Neural progenitor cell (in vitro differentiated cells): ENCODE measurements around the gene PCSK6. TPM values are rescaled to one million over a fixed set of nuclear protein-coding genes. Genes with fewer than 3 reads are reported as not detected.
A peak's percentile ranks its signal among the peaks of the same experiment; 100 is the strongest.

Source experiments
- DNase-seq: peaks from one replicate; pipeline ENCODE4 v3.0.0-alpha.2; 2016; ENCODE audit warnings: low spot score
- H2AFZ ChIP-seq: fragments of 200-600 bp; sonication (generic); replicated peaks from 2 replicates; pipeline ENCODE4 v1.6.1; 2016; ENCODE audit warnings: antibody characterized with exemption
- H3F3A ChIP-seq: fragments of 200-600 bp; sonication (generic); 2 replicates; pipeline ENCODE4 v1.6.1; 2016; ENCODE audit warnings: antibody characterized with exemption, low read depth
- H3K27ac ChIP-seq: fragments of 200-600 bp; sonication (generic); 2 replicates; pipeline ENCODE4 v1.5.1; 2016; ENCODE audit warnings: mild to moderate bottlenecking
- H3K27me3 ChIP-seq: fragments of 200-600 bp; sonication (generic); 2 replicates; pipeline ENCODE4 v1.6.1; 2016; ENCODE audit warnings: mild to moderate bottlenecking, moderate library complexity
- H3K36me3 ChIP-seq: fragments of 200-600 bp; sonication (generic); 2 replicates; pipeline ENCODE4 v1.5.1; 2016
- H3K4me1 ChIP-seq: fragments of 200-600 bp; sonication (generic); 2 replicates; pipeline ENCODE4 v1.6.1; 2016; ENCODE audit warnings: mixed run types
- H3K4me2 ChIP-seq: fragments of 200-600 bp; sonication (generic); 2 replicates; pipeline ENCODE4 v1.6.1; 2016
- H3K4me3 ChIP-seq: fragments of 200-600 bp; sonication (generic); 2 replicates; pipeline ENCODE4 v1.5.1; 2016
- H3K79me2 ChIP-seq: fragments of 200-600 bp; sonication (generic); 2 replicates; pipeline ENCODE4 v1.6.1; 2016; ENCODE audit warnings: low read depth
- H3K9ac ChIP-seq: fragments of 200-600 bp; sonication (generic); 2 replicates; pipeline ENCODE4 v1.6.1; 2016
- H3K9me3 ChIP-seq: fragments of 200-600 bp; sonication (generic); 2 replicates; pipeline ENCODE4 v1.5.1; 2016; ENCODE audit warnings: low read depth
- H4K20me1 ChIP-seq: fragments of 200-600 bp; sonication (generic); 2 replicates; pipeline ENCODE4 v1.6.1; 2016; ENCODE audit warnings: low read depth
- H3K27ac Mint-ChIP-seq: 3 replicates; pipeline ENCODE4 v1.8.0; 2021; ENCODE audit warnings: mixed read lengths
- H3K27me3 Mint-ChIP-seq: 2 replicates; pipeline ENCODE4 v1.8.0; 2022; ENCODE audit warnings: low read depth, mild to moderate bottlenecking, inconsistent platforms, moderate library complexity, mixed read lengths; ENCODE audit not compliant: insufficient read depth
- H3K36me3 Mint-ChIP-seq: 3 replicates; pipeline ENCODE4 v1.8.0; 2021; ENCODE audit warnings: mixed read lengths
- H3K4me1 Mint-ChIP-seq: 3 replicates; pipeline ENCODE4 v1.8.0; 2021; ENCODE audit warnings: mixed read lengths
- H3K4me3 Mint-ChIP-seq: 3 replicates; pipeline ENCODE4 v1.8.0; 2021; ENCODE audit warnings: mild to moderate bottlenecking, moderate library complexity, mixed read lengths
- H3K9me3 Mint-ChIP-seq: 3 replicates; pipeline ENCODE4 v1.8.0; 2020; ENCODE audit warnings: mixed read lengths
- EZH2 ChIP-seq: fragments of 200-600 bp; sonication (generic); IDR thresholded peaks from 2 replicates; pipeline ENCODE4 v1.6.1; 2017; ENCODE audit warnings: antibody characterized with exemption, mild to moderate bottlenecking, moderate library complexity
- EZH2phosphoT487 ChIP-seq: fragments of 200-600 bp; sonication (generic); IDR thresholded peaks from 2 replicates; pipeline ENCODE4 v1.6.1; 2017; ENCODE audit warnings: antibody characterized with exemption
- total RNA-seq: library from RNA; depleted of rRNA; stranded (reverse); fragments of >200 nt; gene quantifications from 2 replicates; pipeline ENCODE4 v1.2.3, GENCODE V29; 2015; ENCODE audit warnings: low replicate concordance
- TF ChIP-seq, protein P1 (sequence below): fragments of 200-600 bp; sonication (generic); IDR thresholded peaks from 2 replicates; pipeline ENCODE4 v1.5.1; 2017; ENCODE audit warnings: antibody characterized with exemption, mild to moderate bottlenecking

PCSK6 gene
- total RNA-seq, 1 donor from 2014 or later: 1.9 TPM

DNA sequence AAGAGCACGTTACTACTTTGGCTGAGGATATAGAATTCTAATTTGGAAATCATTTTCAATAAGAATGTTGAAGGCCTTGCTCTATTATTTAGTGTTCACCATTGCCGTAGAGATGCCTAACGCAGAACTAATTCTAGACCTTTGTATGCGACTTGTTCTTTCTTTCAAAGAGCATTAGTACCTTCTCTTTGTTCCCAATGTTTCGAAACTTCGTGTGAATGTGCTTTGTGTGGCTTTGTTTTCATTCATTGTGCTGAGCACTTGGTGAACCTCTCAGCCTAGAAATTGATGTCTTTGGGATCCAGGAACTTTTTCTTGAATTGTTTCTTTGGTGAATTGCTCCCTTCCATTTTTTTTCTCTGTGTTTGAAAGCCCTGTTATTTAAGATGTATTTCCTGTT is 19.8 kb upstream of the PCSK6 start:
- Histone ChIP-seq H3K9ac (no peak overlapping the region), H2AFZ (no peak overlapping the region), H3K79me2 (no peaks in the 10 kb centered on the region), H3K4me3 (no peak overlapping the region), H3K36me3 (no peaks in the 10 kb centered on the region), H3K9me3 (no peaks in the 10 kb centered on the region), H3K4me1 (peaks cover 19% of the 10 kb centered on the region), H3F3A (no peaks in the 10 kb centered on the region), H3K4me2 (peak overlapping the region; percentile 23), H3K27ac (no peak overlapping the region), H4K20me1 (no peaks in the 10 kb centered on the region), H3K27me3 (no peaks in the 10 kb centered on the region)
- no peak overlapping the region for H3K4me3 Mint-ChIP-seq
- peaks cover 5% of the 10 kb centered on the region for H3K27me3 Mint-ChIP-seq
- no peaks in the 10 kb centered on the region for H3K36me3 Mint-ChIP-seq
- H3K9me3 Mint-ChIP-seq: peaks cover 4% of the 10 kb centered on the region
- TF ChIP-seq EZH2phosphoT487 (no peak), EZH2 (no peak)
- TF ChIP-seq, protein P1, sequence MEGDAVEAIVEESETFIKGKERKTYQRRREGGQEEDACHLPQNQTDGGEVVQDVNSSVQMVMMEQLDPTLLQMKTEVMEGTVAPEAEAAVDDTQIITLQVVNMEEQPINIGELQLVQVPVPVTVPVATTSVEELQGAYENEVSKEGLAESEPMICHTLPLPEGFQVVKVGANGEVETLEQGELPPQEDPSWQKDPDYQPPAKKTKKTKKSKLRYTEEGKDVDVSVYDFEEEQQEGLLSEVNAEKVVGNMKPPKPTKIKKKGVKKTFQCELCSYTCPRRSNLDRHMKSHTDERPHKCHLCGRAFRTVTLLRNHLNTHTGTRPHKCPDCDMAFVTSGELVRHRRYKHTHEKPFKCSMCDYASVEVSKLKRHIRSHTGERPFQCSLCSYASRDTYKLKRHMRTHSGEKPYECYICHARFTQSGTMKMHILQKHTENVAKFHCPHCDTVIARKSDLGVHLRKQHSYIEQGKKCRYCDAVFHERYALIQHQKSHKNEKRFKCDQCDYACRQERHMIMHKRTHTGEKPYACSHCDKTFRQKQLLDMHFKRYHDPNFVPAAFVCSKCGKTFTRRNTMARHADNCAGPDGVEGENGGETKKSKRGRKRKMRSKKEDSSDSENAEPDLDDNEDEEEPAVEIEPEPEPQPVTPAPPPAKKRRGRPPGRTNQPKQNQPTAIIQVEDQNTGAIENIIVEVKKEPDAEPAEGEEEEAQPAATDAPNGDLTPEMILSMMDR: no peak
- H3K27ac Mint-ChIP-seq: no peak overlapping the region
- peak; percentile 80 for DNase-seq
- peaks cover 2% of the 10 kb centered on the region for H3K4me1 Mint-ChIP-seq

DNA sequence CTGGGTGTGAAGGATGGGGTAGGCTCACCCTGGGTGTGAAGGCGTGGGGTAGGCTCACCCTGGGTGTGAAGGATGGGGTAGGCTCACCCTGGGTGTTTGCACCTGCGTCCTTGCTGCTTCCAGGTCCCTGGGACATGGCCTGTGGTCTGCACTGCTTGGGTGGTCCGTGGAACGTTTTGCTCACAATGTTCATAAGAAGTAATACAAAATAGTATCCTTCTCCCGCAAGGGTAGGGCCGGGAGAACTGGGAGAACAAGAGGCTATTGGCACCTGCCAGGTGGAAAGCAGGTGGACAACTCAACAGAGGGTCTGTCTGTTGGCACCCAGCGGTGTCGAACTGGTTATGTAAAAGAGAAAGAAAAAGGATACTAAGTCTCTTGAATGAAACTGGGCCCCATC is 17.0 kb upstream of the PCSK6 start:
- Histone ChIP-seq H3K27ac (no peak overlapping the region), H3F3A (no peaks in the 10 kb centered on the region), H2AFZ (no peak overlapping the region), H3K4me3 (no peak overlapping the region), H3K79me2 (no peaks in the 10 kb centered on the region), H4K20me1 (no peaks in the 10 kb centered on the region), H3K4me2 (no peak overlapping the region), H3K4me1 (peaks cover 23% of the 10 kb centered on the region), H3K9me3 (no peaks in the 10 kb centered on the region), H3K9ac (no peak overlapping the region), H3K27me3 (no peaks in the 10 kb centered on the region), H3K36me3 (no peaks in the 10 kb centered on the region)
- Mint-ChIP-seq H3K9me3 (no peaks in the 10 kb centered on the region), H3K4me3 (no peak overlapping the region), H3K27me3 (peaks cover 8% of the 10 kb centered on the region), H3K27ac (no peak overlapping the region), H3K4me1 (peaks cover 7% of the 10 kb centered on the region), H3K36me3 (no peaks in the 10 kb centered on the region)
- no peak for DNase-seq
- TF ChIP-seq EZH2phosphoT487: no peak
- no peak for TF ChIP-seq EZH2

DNA sequence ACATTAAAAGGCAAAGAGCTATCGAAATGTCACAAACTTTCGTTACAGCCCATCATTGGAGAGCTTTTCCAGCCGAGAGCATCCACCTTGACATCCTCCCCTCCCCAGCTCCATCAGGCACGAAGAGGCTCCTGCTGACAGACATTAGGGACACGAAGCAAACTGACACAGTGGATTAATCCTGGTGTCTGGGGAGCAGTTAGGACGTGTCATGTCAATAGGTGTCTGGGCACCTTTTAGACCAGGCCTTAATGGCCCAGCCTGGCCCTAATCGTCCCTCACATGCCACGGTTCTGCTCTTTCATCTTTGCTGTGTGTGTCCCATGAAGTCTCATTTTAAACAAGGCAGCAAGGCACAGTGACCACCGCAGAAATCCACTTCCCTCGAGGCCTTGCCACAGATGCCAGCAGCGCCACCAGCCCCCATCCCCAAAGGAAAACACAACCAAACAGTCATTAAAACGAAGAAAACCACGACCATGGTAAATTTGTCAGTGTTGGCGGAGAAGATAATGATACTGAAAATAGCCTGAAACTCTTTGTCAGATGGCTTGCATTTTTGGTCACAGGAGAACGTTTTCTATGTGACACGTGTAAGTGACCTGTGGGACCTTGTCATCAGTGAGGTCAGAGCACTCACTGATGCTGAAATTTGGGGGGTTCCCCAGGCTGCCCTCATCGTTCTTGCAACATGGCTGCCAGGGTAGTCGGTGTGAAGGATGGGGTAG is 16.3 kb upstream of the PCSK6 start:
- Mint-ChIP-seq H3K27ac (no peak overlapping the region), H3K4me3 (no peak overlapping the region), H3K4me1 (peaks cover 12% of the 10 kb centered on the region), H3K36me3 (no peaks in the 10 kb centered on the region), H3K9me3 (no peaks in the 10 kb centered on the region), H3K27me3 (peaks cover 8% of the 10 kb centered on the region)
- Histone ChIP-seq H3K9ac (no peak overlapping the region), H3K36me3 (no peaks in the 10 kb centered on the region), H3K9me3 (no peaks in the 10 kb centered on the region), H3K79me2 (no peaks in the 10 kb centered on the region), H3F3A (no peaks in the 10 kb centered on the region), H3K27ac (no peak overlapping the region), H4K20me1 (no peaks in the 10 kb centered on the region), H2AFZ (no peak overlapping the region), H3K4me3 (no peak overlapping the region), H3K4me1 (peaks cover 23% of the 10 kb centered on the region), H3K27me3 (no peaks in the 10 kb centered on the region), H3K4me2 (no peak overlapping the region)
- TF ChIP-seq EZH2 (no peak), EZH2phosphoT487 (no peak)
- TF ChIP-seq, protein P1: no peak
- no peak for DNase-seq

DNA sequence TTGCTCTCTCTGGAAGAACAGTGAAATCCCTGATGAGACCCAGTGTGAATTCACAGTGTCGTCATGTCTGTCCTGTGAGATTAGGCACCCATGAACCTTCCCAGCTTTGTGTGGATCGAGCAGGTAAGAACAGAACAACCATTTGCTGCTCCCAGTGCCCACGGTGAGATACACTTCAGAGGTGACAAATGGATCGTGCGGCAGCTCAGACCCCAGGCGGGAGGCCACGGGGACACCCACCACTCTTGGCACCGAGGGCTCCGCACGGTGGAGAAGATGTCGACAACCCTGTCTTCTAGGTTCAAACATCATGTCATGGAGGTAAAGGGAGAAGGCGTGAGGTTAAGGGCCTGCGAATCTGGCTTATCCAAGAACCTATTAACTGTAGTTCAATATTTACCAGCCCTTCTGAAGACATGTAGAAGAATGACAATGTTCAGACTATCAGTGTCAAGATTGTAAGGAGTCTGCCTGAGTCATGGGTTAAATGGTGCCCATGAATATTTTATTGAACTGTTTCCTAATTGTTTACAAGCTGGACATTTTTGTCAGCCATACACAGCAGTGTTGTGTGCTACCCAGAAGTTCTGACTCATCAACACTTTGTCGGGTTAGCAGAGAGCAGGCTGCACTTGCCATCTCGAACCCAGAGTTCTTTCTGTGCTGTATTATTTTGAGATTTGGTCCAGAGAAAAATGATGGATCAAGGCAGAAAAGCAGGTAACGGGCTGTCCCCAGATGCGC is 15.5 kb upstream of the PCSK6 start:
- Histone ChIP-seq H3K4me2 (no peak overlapping the region), H3K9ac (no peak overlapping the region), H3K4me1 (peaks cover 17% of the 10 kb centered on the region), H3K27me3 (no peaks in the 10 kb centered on the region), H2AFZ (no peak overlapping the region), H3K36me3 (no peaks in the 10 kb centered on the region), H3K4me3 (no peak overlapping the region), H4K20me1 (no peaks in the 10 kb centered on the region), H3K27ac (no peak overlapping the region), H3F3A (no peaks in the 10 kb centered on the region), H3K79me2 (no peaks in the 10 kb centered on the region), H3K9me3 (no peaks in the 10 kb centered on the region)
- H3K27me3 Mint-ChIP-seq: peaks cover 8% of the 10 kb centered on the region
- H3K4me1 Mint-ChIP-seq: peaks cover 14% of the 10 kb centered on the region
- H3K27ac Mint-ChIP-seq: peak overlapping the region; percentile 78
- H3K9me3 Mint-ChIP-seq: no peaks in the 10 kb centered on the region
- TF ChIP-seq, protein P1: no peak
- no peak for TF ChIP-seq EZH2
- TF ChIP-seq EZH2phosphoT487: no peak
- no peak for DNase-seq
- H3K36me3 Mint-ChIP-seq: no peaks in the 10 kb centered on the region
- H3K4me3 Mint-ChIP-seq: no peak overlapping the region
